Effector memory CD8-positive, alpha-beta T cell (primary cell): ENCODE measurements around the gene SLC7A5.

Source experiments
- ATAC-seq: fragments of 150-1000 bp; cut with Tn5 transposase; replicated peaks from 2 replicates; pipeline ENCODE4 v1.10.0; 2021; ENCODE audit warnings: mild to moderate bottlenecking, moderate library complexity
- DNase-seq, 3 experiments: peaks; one replicate each; pipeline ENCODE4 v3.0.0; 2021
- H3K27ac Mint-ChIP-seq, 2 donors: one replicate each; pipeline ENCODE4 v1.8.0; 2022; ENCODE audit warnings: mild to moderate bottlenecking in 2 of 2, mixed read lengths in 2 of 2, moderate library complexity in 2 of 2
- H3K27me3 Mint-ChIP-seq, 2 donors: one replicate each; pipeline ENCODE4 v1.8.0; 2022; ENCODE audit warnings: mixed read lengths in 2 of 2
- H3K36me3 Mint-ChIP-seq: one replicate; pipeline ENCODE4 v1.8.0; 2022; ENCODE audit warnings: mild to moderate bottlenecking, moderate library complexity, mixed read lengths; ENCODE audit not compliant: insufficient read depth
- H3K4me1 Mint-ChIP-seq, 2 donors: one replicate each; pipeline ENCODE4 v1.8.0; 2022; ENCODE audit warnings: low read depth in 2 of 2, mixed read lengths in 2 of 2
- H3K4me3 Mint-ChIP-seq, 2 donors: one replicate each; pipeline ENCODE4 v1.8.0; 2022; ENCODE audit warnings: mild to moderate bottlenecking in 2 of 2, mixed read lengths in 2 of 2, moderate library complexity in 2 of 2
- H3K9me3 Mint-ChIP-seq, 2 donors: one replicate each; pipeline ENCODE4 v1.8.0; 2022; ENCODE audit warnings: mixed read lengths in 2 of 2

Gene SLC7A5

DNA sequence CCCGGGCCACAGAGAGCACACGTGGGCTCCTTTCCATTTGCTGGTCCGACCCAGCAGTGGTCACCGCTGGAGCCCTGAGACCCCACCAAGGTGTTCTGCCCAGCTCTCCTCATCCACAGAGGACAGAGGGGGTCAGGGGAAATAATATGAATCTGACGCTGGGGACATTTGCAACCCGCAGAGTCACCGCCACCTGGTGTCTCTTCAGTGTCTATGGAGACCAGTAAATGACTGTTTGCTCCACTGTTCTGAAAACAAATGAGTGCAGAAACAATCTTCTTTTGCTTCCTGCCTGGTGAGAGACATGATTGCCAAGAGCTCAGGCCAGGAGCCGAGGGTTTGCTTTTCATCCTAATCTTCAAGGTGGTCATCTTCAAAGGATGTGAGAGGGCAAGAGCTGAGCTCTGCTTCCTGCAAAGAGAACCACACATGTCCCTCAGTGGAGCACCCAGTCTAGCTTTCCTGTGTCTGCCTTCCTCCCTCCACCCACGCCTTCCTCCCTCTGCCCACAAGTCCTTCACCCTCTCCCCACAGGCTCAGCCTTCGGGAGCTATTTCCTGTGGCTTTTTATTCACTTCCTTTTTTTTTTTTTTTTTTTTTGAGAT lies 88.8 kb downstream of the SLC7A5 start:
- ATAC-seq (peak; percentile 6), DNase-seq (peak in 1 of 3 experiments; percentile 27)
- peak overlapping the region; percentile 81 to 88 for H3K27ac Mint-ChIP-seq
- H3K36me3 Mint-ChIP-seq = peaks cover 17% of the 10 kb centered on the region
- H3K4me1 Mint-ChIP-seq = peaks cover 24 to 29% of the 10 kb centered on the region in 2 donors
- H3K9me3 Mint-ChIP-seq = no peaks in the 10 kb centered on the region
- H3K27me3 Mint-ChIP-seq = no peaks in the 10 kb centered on the region
- H3K4me3 Mint-ChIP-seq = peak overlapping the region; percentile 64 to 66
